H1 (cell line): ENCODE measurements around the gene NCL. TPM values are rescaled to one million over a fixed set of nuclear protein-coding genes. Genes with fewer than 3 reads are reported as not detected.

Source experiments
- ASH2L ChIP-seq: fragments of 200-600, 300-600 bp; sonication (generic); IDR thresholded peaks from one replicate; pipeline ENCODE4 v1.7.1; 2017; ENCODE audit warnings: low read length
- ATF2 ChIP-seq: IDR thresholded peaks from 2 replicates; pipeline ENCODE4 v1.6.1; 2012; ENCODE audit warnings: low read length, inconsistent platforms
- BACH1 ChIP-seq: IDR thresholded peaks from 2 replicates; pipeline ENCODE4 v1.6.1; 2012; ENCODE audit warnings: low read length, improper control_type of control experiment
- CHD1 ChIP-seq: IDR thresholded peaks from 2 replicates; pipeline ENCODE4 v1.6.1; 2012; ENCODE audit warnings: low read depth, low read length, improper control_type of control experiment
- CREB1 ChIP-seq: IDR thresholded peaks from 2 replicates; pipeline ENCODE4 v1.6.1; 2012; ENCODE audit warnings: inconsistent platforms
- CTBP2 ChIP-seq: IDR thresholded peaks from 2 replicates; pipeline ENCODE4 v1.7.0; 2011; ENCODE audit warnings: borderline replicate concordance, mild to moderate bottlenecking, moderate library complexity, mixed read lengths, low read length; ENCODE audit not compliant: insufficient read depth, insufficient read length
- E2F6 ChIP-seq: IDR thresholded peaks from 2 replicates; pipeline ENCODE4 v1.6.1; 2012; ENCODE audit warnings: inconsistent platforms
- HDAC2 ChIP-seq, 2 experiments: fragments of 300-600 bp in 1 of 2; sonication (generic) in 1 of 2; IDR thresholded peaks; 2 replicates each; pipeline ENCODE4 v1.6.1; 2011 to 2012; ENCODE audit warnings: low read depth in 2 of 2, low read length in 2 of 2, mild to moderate bottlenecking in 2 of 2, moderate library complexity in 2 of 2, borderline replicate concordance in 1 of 2, inconsistent platforms in 1 of 2
- JUND ChIP-seq: IDR thresholded peaks from 2 replicates; pipeline ENCODE4 v1.6.1; 2011; ENCODE audit warnings: mild to moderate bottlenecking, improper control_type of control experiment, low read length
- KDM4A ChIP-seq: IDR thresholded peaks from one replicate; pipeline ENCODE4 v1.7.1; 2012; ENCODE audit warnings: low read depth, mild to moderate bottlenecking, moderate library complexity, low read length, inconsistent platforms; ENCODE audit not compliant: severe bottlenecking
- POLR2A ChIP-seq, 2 experiments: IDR thresholded peaks; 1 replicate in 1 of 2; 2 replicates in 1 of 2; pipeline ENCODE4 v1.6.1; 2011; ENCODE audit warnings: low read depth in 2 of 2, low read length in 2 of 2, mild to moderate bottlenecking in 2 of 2; ENCODE audit errors: control extremely low read depth in 1 of 2
- POLR2AphosphoS5 ChIP-seq: IDR thresholded peaks from 2 replicates; pipeline ENCODE4 v1.6.1; 2011; ENCODE audit warnings: low read depth, low read length
- RBBP5 ChIP-seq: IDR thresholded peaks from 2 replicates; pipeline ENCODE4 v1.7.1; 2012; ENCODE audit warnings: low read depth, mild to moderate bottlenecking, inconsistent platforms, low read length, moderate library complexity, borderline replicate concordance
- TAF1 ChIP-seq: IDR thresholded peaks from 2 replicates; pipeline ENCODE4 v1.6.1; 2011; ENCODE audit warnings: mild to moderate bottlenecking, low read depth, low read length
- TEAD4 ChIP-seq: IDR thresholded peaks from 2 replicates; pipeline ENCODE4 v1.6.1; 2012; ENCODE audit warnings: low read depth, low read length, inconsistent platforms, mixed read lengths
- YY1 ChIP-seq: IDR thresholded peaks from 2 replicates; pipeline ENCODE4 v1.6.1; 2011; ENCODE audit warnings: low read depth, mild to moderate bottlenecking, low read length
- polyA plus RNA-seq, 7 experiments: library from polyadenylated mRNA; depleted of rRNA in 3 of 7; stranded (reverse) in 5 of 7; unstranded in 2 of 7; fragments of >200 nt in 5 of 7; fragments of 200-250 nt in 2 of 7; gene quantifications; 1 replicate in 5 of 7; 2 replicates in 1 of 7; 4 replicates in 1 of 7; pipeline versions ENCODE4 v1.2.1 to v1.2.3, GENCODE V29; 2011 to 2013; ENCODE audit warnings: missing spikeins in 2 of 7, mixed read lengths in 2 of 7
- total RNA-seq: library from RNA; stranded (reverse); fragmentation: NEBNext Ultra II Directional; extraction: Animal tissue kit (Norgen Biotek cat#: 25700); gene quantifications from 2 replicates; pipeline ENCODE4 v1.2.1, GENCODE V29; 2021

The NCL gene
- total and polyA plus RNA-seq, 2 of the 8 experiments (the other 6 are each of a cell fraction or from before 2014, with no cell fraction given) = 61.2 to 1,478 TPM

DNA sequence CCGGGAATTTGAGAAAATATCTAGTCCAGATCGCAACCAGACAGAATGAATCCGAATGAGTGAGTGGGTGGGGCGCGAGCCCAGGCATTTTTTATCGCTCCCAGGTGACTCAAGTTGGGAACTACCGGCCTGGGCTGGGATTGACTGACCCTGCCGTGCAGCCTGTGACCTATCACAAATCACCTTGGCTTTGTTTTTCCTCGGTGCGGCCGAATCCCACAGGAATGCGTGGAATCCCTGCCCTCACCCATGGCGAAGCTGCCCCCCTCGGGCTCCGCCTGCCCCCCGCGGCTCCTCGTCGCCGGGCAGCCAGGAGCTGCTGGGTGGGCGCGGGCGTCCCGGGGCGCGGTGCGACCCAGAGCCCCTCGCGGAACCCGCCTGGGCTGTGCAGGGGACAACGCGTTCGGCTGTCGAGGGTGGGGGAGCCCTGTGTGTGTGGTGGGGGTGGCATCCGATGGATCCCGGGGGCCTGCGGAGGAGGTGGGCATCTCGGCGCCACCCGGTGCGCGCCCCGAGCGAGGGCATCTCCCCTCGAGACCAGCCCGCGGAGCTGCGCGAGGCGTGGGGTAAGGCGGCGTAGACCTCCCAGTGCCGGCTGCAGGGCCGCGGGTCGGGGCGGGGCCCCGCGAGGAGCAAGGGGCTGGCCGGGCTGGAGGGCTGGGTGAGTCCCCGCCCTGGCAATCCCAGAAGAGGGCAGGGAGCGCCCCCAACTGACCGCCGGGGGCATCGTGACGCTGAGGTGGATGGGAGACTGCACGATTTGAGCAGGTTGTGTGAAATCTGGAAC is 52.3 kb downstream of the NCL start (continued):
- TF ChIP-seq ASH2L = peak; percentile 17
- peak; percentile 58; the same call in 1 of the 2 replicates for TF ChIP-seq BACH1
- TF ChIP-seq E2F6 = peak; percentile 31; the same call in 1 of the 2 replicates
- no peak for TF ChIP-seq CHD1
- TF ChIP-seq KDM4A = peak; percentile 47
- TF ChIP-seq TEAD4 = peak; percentile 95
- TF ChIP-seq POLR2A (IDR thresholded peaks at IDR 0.05; ENCODE audit: control extremely low read depth in 1 of 2, low read depth in 2 of 2, low read length in 2 of 2) = peak in 1 of 2 experiments; percentile 63; a peak in 1 of 3 replicates
- peak; percentile 82 for TF ChIP-seq CREB1
- TF ChIP-seq JUND = no peak
- TF ChIP-seq HDAC2 (IDR thresholded peaks at IDR 0.05; ENCODE audit: borderline replicate concordance in 1 of 2, low read depth in 2 of 2, low read length in 2 of 2) = peak; percentile 73 to 95; a peak in 3 of 4 replicates
- TF ChIP-seq TAF1 = peak; percentile 33; the same call in 1 of the 2 replicates
- no peak for TF ChIP-seq ATF2
- peak; percentile 51; the same call in 1 of the 2 replicates for TF ChIP-seq POLR2AphosphoS5
- TF ChIP-seq YY1 = no peak
- peak; percentile 50 for TF ChIP-seq CTBP2
- peak; percentile 64; the same call in 1 of the 2 replicates for TF ChIP-seq RBBP5
